T-cell (primary cell): ENCODE data around the gene TKT. TPM values are rescaled to one million over a fixed set of nuclear protein-coding genes. Genes with fewer than 3 reads are reported as not detected.
A peak's percentile ranks its signal among the peaks of the same experiment; 100 is the strongest.

Experiments used
- ATAC-seq, 4 experiments: fragments of 200-7000 bp in 3 of 4; fragments of 150-1000 bp in 1 of 4; cut with Tn5 transposase; replicated peaks in 1 of 4; 1 replicate in 3 of 4; 2 replicates in 1 of 4; pipeline ENCODE4 v1.10.0; 2021; ENCODE audit warnings: moderate library complexity in 3 of 4, mild to moderate bottlenecking in 2 of 4, moderate number of reproducible peaks in 1 of 4
- CTCF ChIA-PET, 2 donors: fragments of 300-600 bp; sonication (Branson Sonifier 250); formaldehyde crosslinking; loops; one replicate each; lab custom pipeline; 2022; ENCODE audit warnings: antibody characterized with exemption in 2 of 2; lab: Charles Lee
- POLR2A ChIA-PET, 2 donors: fragments of 300-600 bp; sonication (Branson Sonifier 250); formaldehyde crosslinking; loops; one replicate each; lab custom pipeline; 2022; ENCODE audit warnings: antibody characterized with exemption in 2 of 2; lab: Charles Lee
- DNase-seq, 35 experiments: peaks; one replicate each; pipeline versions ENCODE4 v3.0.0 to v3.0.0-alpha.2; 2013 to 2023
- H3K27ac ChIP-seq: one replicate; pipeline ENCODE4 v1.5.1; 2013; ENCODE audit warnings: low read length
- H3K27me3 ChIP-seq, 2 experiments: replicated peaks in 1 of 2; 1 replicate in 1 of 2; 2 replicates in 1 of 2; pipeline versions ENCODE4 v1.6.1 to v1.7.0; 2013; ENCODE audit warnings: low read length in 1 of 2, mixed read lengths in 1 of 2; ENCODE audit not compliant: control insufficient read depth in 2 of 2, insufficient read depth in 2 of 2; ENCODE audit errors: extremely low read depth in 1 of 2
- H3K36me3 ChIP-seq, 2 donors: 1 replicate in 1 of 2; 2 replicates in 1 of 2; pipeline versions ENCODE4 v1.6.1 to v1.7.0; 2013; ENCODE audit warnings: low read length in 1 of 2; ENCODE audit not compliant: control insufficient read depth in 2 of 2, insufficient read depth in 1 of 2; ENCODE audit errors: extremely low read depth in 1 of 2
- H3K4me1 ChIP-seq, 2 experiments: 1 replicate in 1 of 2; 2 replicates in 1 of 2; pipeline versions ENCODE4 v1.6.1 to v1.7.0; 2013; ENCODE audit warnings: low read length in 2 of 2, mixed read lengths in 1 of 2; ENCODE audit not compliant: insufficient read depth in 2 of 2, control insufficient read depth in 1 of 2; ENCODE audit errors: extremely low read depth in 1 of 2
- H3K4me3 ChIP-seq, 2 donors: 1 replicate in 1 of 2; 2 replicates in 1 of 2; pipeline versions ENCODE4 v1.5.1 to v1.7.0; 2013; ENCODE audit warnings: mild to moderate bottlenecking in 2 of 2, low read length in 1 of 2, moderate library complexity in 1 of 2; ENCODE audit not compliant: control insufficient read depth in 1 of 2; ENCODE audit errors: extremely low read depth in 1 of 2
- H3K9me3 ChIP-seq: 2 replicates; pipeline ENCODE4 v1.7.0; 2013
- H3K27ac Mint-ChIP-seq, 2 donors: one replicate each; pipeline ENCODE4 v1.8.0; 2020 to 2021; ENCODE audit warnings: mild to moderate bottlenecking in 2 of 2, mixed read lengths in 2 of 2
- H3K27me3 Mint-ChIP-seq, 2 donors: one replicate each; pipeline ENCODE4 v1.8.0; 2021 to 2022; ENCODE audit warnings: mixed read lengths in 2 of 2
- H3K36me3 Mint-ChIP-seq: one replicate; pipeline ENCODE4 v1.8.0; 2021; ENCODE audit warnings: mixed read lengths
- H3K4me1 Mint-ChIP-seq, 3 donors: one replicate each; pipeline ENCODE4 v1.8.0; 2020 to 2022; ENCODE audit warnings: mixed read lengths in 3 of 3, mild to moderate bottlenecking in 1 of 3
- H3K4me3 Mint-ChIP-seq, 3 donors: one replicate each; pipeline ENCODE4 v1.8.0; 2020 to 2022; ENCODE audit warnings: mild to moderate bottlenecking in 3 of 3, mixed read lengths in 3 of 3, moderate library complexity in 3 of 3
- H3K9me3 Mint-ChIP-seq, 3 donors: one replicate each; pipeline ENCODE4 v1.8.0; 2020 to 2022; ENCODE audit warnings: mixed read lengths in 3 of 3
- WGBS: methylation state at CpG from one replicate; pipeline ENCODE4 v1.1.5; 2013; ENCODE audit warnings: missing lambda C conversion rate; ENCODE audit not compliant: insufficient coverage; 5-methylcytosine and 5-hydroxymethylcytosine counted together
- total RNA-seq, 35 experiments: library from RNA in 6 of 35; stranded (reverse) in 6 of 35; fragments of 120-200 nt in 1 of 35; gene quantifications; one replicate each; pipeline versions ENCODE4 v1.2.1 to v1.2.4 and lab custom pipeline; 2013 to 2026

TKT gene
- total RNA-seq, 5 donors from 2014 or later (not counting 1 experiment from before 2014, with no cell fraction given) = 98.2 to 139 (median 118) TPM

DNA sequence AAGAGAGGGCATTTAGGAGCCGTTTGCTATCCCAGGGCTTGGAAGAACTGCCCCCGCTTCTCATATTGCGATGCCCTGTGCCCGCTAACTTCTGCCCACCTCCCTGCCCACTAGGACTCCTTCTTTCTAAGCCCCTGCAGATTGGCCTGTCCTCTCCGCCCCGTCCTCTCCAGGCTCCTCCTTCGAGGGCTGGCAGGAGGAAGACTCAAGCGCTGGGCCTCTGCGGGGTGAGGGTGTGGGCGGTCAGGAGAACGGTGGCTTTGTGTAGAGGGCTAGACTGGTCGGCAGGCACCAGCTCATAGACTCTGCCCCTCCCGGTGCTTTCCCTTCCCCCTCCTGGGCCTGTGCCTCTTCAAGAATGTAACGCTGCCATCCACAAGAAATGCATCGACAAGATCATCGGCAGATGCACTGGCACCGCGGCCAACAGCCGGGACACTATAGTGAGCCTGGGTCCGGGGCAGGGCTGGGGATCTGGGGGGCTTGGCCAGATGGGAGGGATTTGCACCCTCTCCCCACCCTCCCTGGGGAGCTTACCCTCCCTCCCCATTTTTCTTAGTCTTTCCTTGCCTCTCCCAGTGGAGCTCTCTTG, 73.0 kb downstream of the TKT start:
- Histone ChIP-seq H3K4me1 (no peaks in the 10 kb centered on the region), H3K36me3 (peaks cover 9 to 64% of the 10 kb centered on the region in 2 donors), H3K4me3 (no peak overlapping the region), H3K9me3 (no peaks in the 10 kb centered on the region), H3K27me3 (no peaks in the 10 kb centered on the region), H3K27ac (no peak overlapping the region)
- no peak overlapping the region for H3K4me3 Mint-ChIP-seq
- H3K9me3 Mint-ChIP-seq = no peaks in the 10 kb centered on the region
- ChIA-PET POLR2A (interaction anchor here in 1 of 2 donors (0.6 kb wide), 1 partner anchor 290 kb away, joined by 6 read pairs; no protein-coding TSS in a partner anchor), CTCF (no interaction called here)
- ATAC-seq (no peak), DNase-seq (no peak)
- H3K27me3 Mint-ChIP-seq = no peaks in the 10 kb centered on the region
- H3K4me1 Mint-ChIP-seq = peaks cover 0 to 7% (median 0%) of the 10 kb centered on the region in 3 donors
- H3K27ac Mint-ChIP-seq = no peak overlapping the region
- H3K36me3 Mint-ChIP-seq = peaks cover 24% of the 10 kb centered on the region
- 76% methylated on average over 3 of the region's 20 CpGs for WGBS

DNA sequence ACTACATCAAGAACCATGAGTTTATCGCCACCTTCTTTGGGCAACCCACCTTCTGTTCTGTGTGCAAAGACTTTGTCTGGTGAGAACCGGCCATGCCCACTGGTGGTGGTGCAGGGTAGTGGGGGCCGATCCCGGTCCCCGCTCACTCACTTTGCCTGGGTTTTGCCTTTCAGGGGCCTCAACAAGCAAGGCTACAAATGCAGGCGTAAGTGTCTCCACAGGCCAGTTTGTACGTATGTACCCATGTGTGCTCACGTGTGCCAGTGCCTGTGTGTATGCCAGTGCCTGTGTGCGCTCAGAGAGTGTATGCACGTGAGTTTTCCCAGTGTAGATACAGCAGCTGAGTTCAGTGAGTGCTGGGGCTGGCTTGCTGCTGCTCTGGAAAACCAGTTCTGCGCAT, 74.3 kb downstream of the TKT start:
- CTCF ChIA-PET = interaction anchor here in 1 of 2 donors (0.7 kb wide), 1 partner anchor 49 kb away, joined by 3 read pairs; no protein-coding TSS in a partner anchor
- DNase-seq = no peak
- Histone ChIP-seq H3K27ac (no peak overlapping the region), H3K27me3 (no peaks in the 10 kb centered on the region), H3K36me3 (peaks cover 9 to 54% of the 10 kb centered on the region in 2 donors), H3K4me3 (no peak overlapping the region), H3K4me1 (no peaks in the 10 kb centered on the region), H3K9me3 (no peaks in the 10 kb centered on the region)
- Mint-ChIP-seq H3K27ac (no peak overlapping the region), H3K9me3 (no peaks in the 10 kb centered on the region), H3K36me3 (peaks cover 22% of the 10 kb centered on the region), H3K4me1 (peaks cover 0 to 7% (median 0%) of the 10 kb centered on the region in 3 donors), H3K27me3 (no peaks in the 10 kb centered on the region), H3K4me3 (no peak overlapping the region)
- 92% methylated on average over 8 of the region's 11 CpGs for WGBS
- POLR2A ChIA-PET = interaction anchor here in 1 of 2 donors (0.5 kb wide), 1 partner anchor 8 kb away, joined by 3 read pairs; no protein-coding TSS in a partner anchor
- ATAC-seq = no peak

DNA sequence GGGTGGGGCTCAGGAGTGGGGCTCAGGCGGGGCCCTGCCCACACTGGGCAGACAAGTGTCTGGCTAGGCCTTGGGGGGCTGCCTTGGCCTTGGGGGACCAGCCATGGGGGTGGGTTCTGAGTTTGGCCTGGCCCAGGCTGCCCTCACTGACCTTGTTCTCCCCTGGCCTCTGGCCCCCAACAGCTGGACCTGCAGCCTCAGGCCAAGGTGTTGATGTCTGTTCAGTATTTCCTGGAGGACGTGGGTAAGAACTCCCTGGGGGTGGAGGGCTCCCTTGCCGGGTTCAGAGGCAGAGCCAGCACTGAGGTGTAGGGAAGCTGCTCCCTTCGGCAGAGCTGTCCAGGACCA, 74.8 kb downstream of the TKT start:
- no peaks in the 10 kb centered on the region for H3K4me1 ChIP-seq
- POLR2A ChIA-PET = no interaction called here
- WGBS = 100% methylated on average over 1 of the region's 4 CpGs
- ATAC-seq (no peak), DNase-seq (no peak)
- H3K4me3 ChIP-seq = no peak overlapping the region
- no peak overlapping the region for H3K27ac Mint-ChIP-seq
- peaks cover 11 to 50% of the 10 kb centered on the region in 2 donors for H3K36me3 ChIP-seq
- no peaks in the 10 kb centered on the region for H3K27me3 ChIP-seq
- H3K9me3 Mint-ChIP-seq = no peaks in the 10 kb centered on the region
- no peaks in the 10 kb centered on the region for H3K9me3 ChIP-seq
- CTCF ChIA-PET = no interaction called here
- no peak overlapping the region for H3K27ac ChIP-seq
- no peaks in the 10 kb centered on the region for H3K27me3 Mint-ChIP-seq
- peaks cover 0 to 7% (median 0%) of the 10 kb centered on the region in 3 donors for H3K4me1 Mint-ChIP-seq
- peaks cover 18% of the 10 kb centered on the region for H3K36me3 Mint-ChIP-seq
- H3K4me3 Mint-ChIP-seq = no peak overlapping the region

DNA sequence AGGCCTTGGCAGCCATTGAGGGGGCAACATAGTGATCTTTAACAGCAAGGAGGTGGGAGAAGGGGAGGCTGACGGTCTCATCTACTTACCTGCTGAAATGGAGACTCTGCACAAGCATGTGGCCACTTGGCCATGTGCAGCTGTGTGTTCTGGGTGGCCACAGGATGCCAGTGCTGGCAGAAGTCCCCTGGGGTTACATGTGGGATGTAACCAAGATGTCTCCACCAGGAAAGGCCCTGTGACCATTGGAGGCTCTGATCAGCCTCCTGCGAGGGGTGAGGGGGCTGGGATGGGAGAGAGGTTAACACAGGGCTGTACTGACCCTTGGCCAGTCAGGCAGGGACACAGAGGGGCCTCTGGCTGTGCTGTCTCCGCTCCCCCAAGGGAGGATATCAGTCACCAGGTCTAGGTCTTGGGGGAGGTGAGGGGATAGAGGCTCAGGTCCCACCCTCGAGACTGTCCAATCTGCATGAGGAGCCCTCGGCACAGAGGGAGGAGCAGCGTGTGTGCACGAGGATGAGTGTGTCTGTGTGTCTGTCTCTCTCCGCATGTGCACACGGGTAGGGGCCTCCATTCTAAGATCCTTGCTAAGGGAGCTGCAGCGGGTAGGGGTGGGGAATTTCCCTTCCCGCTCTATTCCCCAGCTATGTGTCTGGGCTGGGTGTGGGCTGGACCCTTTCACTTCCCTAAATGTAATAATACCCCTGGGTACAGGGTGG, 75.4 kb downstream of the TKT start:
- Mint-ChIP-seq H3K9me3 (no peaks in the 10 kb centered on the region), H3K36me3 (peaks cover 17% of the 10 kb centered on the region), H3K27ac (no peak overlapping the region), H3K4me3 (no peak overlapping the region), H3K27me3 (no peaks in the 10 kb centered on the region), H3K4me1 (peaks cover 0 to 7% (median 0%) of the 10 kb centered on the region in 3 donors)
- Histone ChIP-seq H3K36me3 (peaks cover 12 to 49% of the 10 kb centered on the region in 2 donors), H3K27ac (no peak overlapping the region), H3K27me3 (no peaks in the 10 kb centered on the region), H3K4me1 (no peaks in the 10 kb centered on the region), H3K9me3 (no peaks in the 10 kb centered on the region), H3K4me3 (no peak overlapping the region)
- peak in 1 of 35 experiments; percentile 41 for DNase-seq
- POLR2A ChIA-PET = no interaction called here
- ATAC-seq = no peak
- CTCF ChIA-PET = no interaction called here
- whole genome bisulfite sequencing = 92% methylated on average over 7 of the region's 11 CpGs

DNA sequence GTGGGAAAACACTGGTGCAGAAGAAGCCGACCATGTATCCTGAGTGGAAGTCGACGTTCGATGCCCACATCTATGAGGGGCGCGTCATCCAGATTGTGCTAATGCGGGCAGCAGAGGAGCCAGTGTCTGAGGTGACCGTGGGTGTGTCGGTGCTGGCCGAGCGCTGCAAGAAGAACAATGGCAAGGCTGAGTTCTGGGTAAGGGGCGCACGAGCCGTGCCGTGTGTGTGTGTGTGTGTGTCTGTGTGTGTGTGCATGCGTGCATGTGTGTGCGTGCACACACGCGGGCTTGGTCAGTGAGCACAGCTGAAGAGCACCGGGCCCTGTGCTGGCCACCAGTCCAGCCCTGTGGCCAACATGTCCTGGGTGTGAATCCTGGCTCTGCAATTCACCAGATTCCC, 76.2 kb downstream of the TKT start:
- H3K4me3 ChIP-seq = no peak overlapping the region
- CTCF ChIA-PET = no interaction called here
- POLR2A ChIA-PET = no interaction called here
- WGBS = 95% methylated on average over 19 of the region's 20 CpGs
- Mint-ChIP-seq H3K27ac (no peak overlapping the region), H3K4me1 (peaks cover 0 to 7% (median 0%) of the 10 kb centered on the region in 3 donors), H3K9me3 (no peaks in the 10 kb centered on the region), H3K4me3 (no peak overlapping the region), H3K36me3 (peaks cover 11% of the 10 kb centered on the region), H3K27me3 (no peaks in the 10 kb centered on the region)
- no peak overlapping the region for H3K27ac ChIP-seq
- H3K27me3 ChIP-seq = no peaks in the 10 kb centered on the region
- ATAC-seq (no peak), DNase-seq (no peak)
- H3K36me3 ChIP-seq = peaks cover 12 to 41% of the 10 kb centered on the region in 2 donors
- no peaks in the 10 kb centered on the region for H3K9me3 ChIP-seq
- no peaks in the 10 kb centered on the region for H3K4me1 ChIP-seq

DNA sequence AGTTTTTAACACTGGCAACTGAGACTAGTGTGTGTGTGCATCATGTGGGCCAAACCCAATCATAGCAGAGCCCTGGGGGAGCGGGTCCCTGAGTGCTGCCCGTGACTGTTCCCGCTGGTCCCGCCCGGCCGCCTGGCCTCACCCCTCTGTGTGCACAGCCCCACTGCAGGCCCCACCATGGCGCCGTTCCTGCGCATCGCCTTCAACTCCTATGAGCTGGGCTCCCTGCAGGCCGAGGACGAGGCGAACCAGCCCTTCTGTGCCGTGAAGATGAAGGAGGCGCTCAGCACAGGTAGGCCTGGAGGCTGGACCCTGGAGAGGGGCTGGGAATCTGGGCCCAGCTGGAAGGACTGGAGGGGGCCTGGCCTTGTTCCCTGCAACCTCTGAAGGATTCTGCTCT, 77.6 kb downstream of the TKT start:
- H3K36me3 Mint-ChIP-seq = peaks cover 15% of the 10 kb centered on the region
- Histone ChIP-seq H3K4me1 (no peaks in the 10 kb centered on the region), H3K36me3 (peaks cover 7 to 41% of the 10 kb centered on the region in 2 donors), H3K9me3 (no peaks in the 10 kb centered on the region), H3K27ac (no peak overlapping the region), H3K4me3 (no peak overlapping the region), H3K27me3 (no peaks in the 10 kb centered on the region)
- no peak for ATAC-seq
- POLR2A ChIA-PET = no interaction called here
- no peak for DNase-seq
- no peak overlapping the region for H3K27ac Mint-ChIP-seq
- H3K4me3 Mint-ChIP-seq = no peak overlapping the region
- H3K9me3 Mint-ChIP-seq = no peaks in the 10 kb centered on the region
- peaks cover 0 to 8% (median 3%) of the 10 kb centered on the region in 3 donors for H3K4me1 Mint-ChIP-seq
- CTCF ChIA-PET = no interaction called here
- no peaks in the 10 kb centered on the region for H3K27me3 Mint-ChIP-seq
- 99% methylated on average over 9 of the region's 15 CpGs for WGBS
